Epidermal melanocyte (primary cell): ENCODE data around the gene IL27RA.
"Not testable (repeated sequence)": the region's sequence is repeated elsewhere in the genome, so short reads cannot be mapped to it uniquely, and the experiment has no call there.

Source experiments
- DNase-seq: peaks from one replicate; pipeline ENCODE4 v3.0.0; 2011; ENCODE audit warnings: low spot score; ENCODE audit not compliant: insufficient read length

The IL27RA gene

GRCh38 chr19:13999085-13999484, 32.5 kb upstream of the IL27RA start:
- DNase-seq, result no peak

- DNase-seq, result no peak
Observed at GRCh38 chr19:14000691-14001375, 30.7 kb upstream of the IL27RA start.

GRCh38 chr19:14002571-14003250, 28.9 kb upstream of the IL27RA start:
- DNase-seq, result no peak

GRCh38 chr19:14003251-14004055, 28.1 kb upstream of the IL27RA start:
- DNase-seq, result no peak

GRCh38 chr19:14004619-14005348, 26.8 kb upstream of the IL27RA start:
- no peak for DNase-seq

- DNase-seq, result no peak
Observed at GRCh38 chr19:14005349-14006084, 26.0 kb upstream of the IL27RA start.

- DNase-seq, result peak; percentile 78
Observed at GRCh38 chr19:14006085-14006765, 25.3 kb upstream of the IL27RA start, which contains the start of gene RFX1. RFX1 (minus strand) TSS chr19:14006320; CDS start chr19:13993843, 12,477 bp downstream.

GRCh38 chr19:14006766-14007562, 24.6 kb upstream of the IL27RA start:
- no peak for DNase-seq

GRCh38 chr19:14012378-14012915, 19.1 kb upstream of the IL27RA start:
- no peak for DNase-seq

GRCh38 chr19:14015524-14016035, 16.0 kb upstream of the IL27RA start:
- DNase-seq, result no peak

- no peak for DNase-seq
Observed at GRCh38 chr19:14019100-14019499, 12.5 kb upstream of the IL27RA start.

- not testable (repeated sequence) for DNase-seq
Observed at GRCh38 chr19:14019739-14020138, 11.8 kb upstream of the IL27RA start.

- DNase-seq, result no peak
Observed at GRCh38 chr19:14021474-14021873, 10.1 kb upstream of the IL27RA start.

- DNase-seq, result no peak
Observed at GRCh38 chr19:14022469-14022868, 9.1 kb upstream of the IL27RA start.

GRCh38 chr19:14023404-14024235, 7.9 kb upstream of the IL27RA start:
- peak; percentile 26 for DNase-seq

GRCh38 chr19:14026652-14027192, 4.8 kb upstream of the IL27RA start:
- not testable (repeated sequence) for DNase-seq

- no peak for DNase-seq
Observed at GRCh38 chr19:14027856-14028450, 3.6 kb upstream of the IL27RA start, which contains the start of gene RLN3. RLN3 (plus strand) TSS chr19:14028148; CDS start chr19:14028205, 57 bp downstream.
